Neutrophil (primary cell): ENCODE results near the gene USH2A.

Experiments used
- H3K27ac ChIP-seq: fragments of 200-600 bp; sonication (generic); 2 replicates; pipeline ENCODE4 v1.5.1; 2016; ENCODE audit warnings: mild to moderate bottlenecking, moderate library complexity
- H3K27me3 ChIP-seq: fragments of 200-600 bp; sonication (generic); 2 replicates; pipeline ENCODE4 v1.6.0; 2016; ENCODE audit warnings: mild to moderate bottlenecking
- H3K36me3 ChIP-seq: fragments of 200-600 bp; sonication (generic); 2 replicates; pipeline ENCODE4 v1.5.1; 2017
- H3K4me1 ChIP-seq, 2 experiments: fragments of 200-600 bp in 1 of 2; sonication (generic) in 1 of 2; 1 replicate in 1 of 2; 2 replicates in 1 of 2; pipeline versions ENCODE4 v1.5.1 to v1.6.1; 2013 to 2016; ENCODE audit warnings: low read depth in 1 of 2, low read length in 1 of 2, mild to moderate bottlenecking in 1 of 2, moderate library complexity in 1 of 2; ENCODE audit not compliant: control insufficient read depth in 1 of 2, insufficient read depth in 1 of 2
- H3K4me3 ChIP-seq, 2 experiments: fragments of 200-600 bp in 1 of 2; sonication (generic) in 1 of 2; 1 replicate in 1 of 2; 2 replicates in 1 of 2; pipeline ENCODE4 v1.5.1; 2013 to 2016; ENCODE audit warnings: low read depth in 1 of 2, low read length in 1 of 2, mild to moderate bottlenecking in 1 of 2, moderate library complexity in 1 of 2
- H3K9me3 ChIP-seq: fragments of 200-600 bp; sonication (generic); 2 replicates; pipeline ENCODE4 v1.5.1; 2016
- TF ChIP-seq, protein P1 (sequence below): fragments of 200-600 bp; sonication (generic); IDR thresholded peaks from 2 replicates; pipeline ENCODE4 v1.5.1; 2016; ENCODE audit warnings: antibody characterized with exemption

USH2A gene

DNA sequence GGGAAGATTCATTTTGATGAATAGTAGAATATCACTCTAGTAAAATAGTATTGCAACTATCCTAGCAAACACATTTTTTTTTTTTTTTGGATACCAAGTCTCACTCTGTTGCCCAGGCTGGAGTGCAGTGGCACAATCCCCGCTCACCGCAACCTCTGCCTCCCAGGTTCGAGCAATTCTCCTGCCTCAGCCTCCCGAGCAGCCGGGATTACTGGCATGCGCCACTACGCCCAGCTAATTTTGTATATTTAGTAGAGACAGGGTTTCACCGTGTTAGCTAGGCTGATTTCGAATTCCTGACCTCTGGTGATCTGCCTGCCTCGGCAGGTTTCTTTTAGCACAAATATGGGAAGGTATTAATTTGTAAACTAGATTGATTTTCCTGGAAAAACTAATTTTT, 822.4 kb downstream of the USH2A start:
- no peaks in the 10 kb centered on the region for H3K4me1 ChIP-seq
- no peak overlapping the region for H3K4me3 ChIP-seq
- no peaks in the 10 kb centered on the region for H3K36me3 ChIP-seq
- H3K9me3 ChIP-seq = no peaks in the 10 kb centered on the region
- no peak overlapping the region for H3K27ac ChIP-seq
- TF ChIP-seq, protein P1, sequence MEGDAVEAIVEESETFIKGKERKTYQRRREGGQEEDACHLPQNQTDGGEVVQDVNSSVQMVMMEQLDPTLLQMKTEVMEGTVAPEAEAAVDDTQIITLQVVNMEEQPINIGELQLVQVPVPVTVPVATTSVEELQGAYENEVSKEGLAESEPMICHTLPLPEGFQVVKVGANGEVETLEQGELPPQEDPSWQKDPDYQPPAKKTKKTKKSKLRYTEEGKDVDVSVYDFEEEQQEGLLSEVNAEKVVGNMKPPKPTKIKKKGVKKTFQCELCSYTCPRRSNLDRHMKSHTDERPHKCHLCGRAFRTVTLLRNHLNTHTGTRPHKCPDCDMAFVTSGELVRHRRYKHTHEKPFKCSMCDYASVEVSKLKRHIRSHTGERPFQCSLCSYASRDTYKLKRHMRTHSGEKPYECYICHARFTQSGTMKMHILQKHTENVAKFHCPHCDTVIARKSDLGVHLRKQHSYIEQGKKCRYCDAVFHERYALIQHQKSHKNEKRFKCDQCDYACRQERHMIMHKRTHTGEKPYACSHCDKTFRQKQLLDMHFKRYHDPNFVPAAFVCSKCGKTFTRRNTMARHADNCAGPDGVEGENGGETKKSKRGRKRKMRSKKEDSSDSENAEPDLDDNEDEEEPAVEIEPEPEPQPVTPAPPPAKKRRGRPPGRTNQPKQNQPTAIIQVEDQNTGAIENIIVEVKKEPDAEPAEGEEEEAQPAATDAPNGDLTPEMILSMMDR = no peak
- H3K27me3 ChIP-seq = no peaks in the 10 kb centered on the region

DNA sequence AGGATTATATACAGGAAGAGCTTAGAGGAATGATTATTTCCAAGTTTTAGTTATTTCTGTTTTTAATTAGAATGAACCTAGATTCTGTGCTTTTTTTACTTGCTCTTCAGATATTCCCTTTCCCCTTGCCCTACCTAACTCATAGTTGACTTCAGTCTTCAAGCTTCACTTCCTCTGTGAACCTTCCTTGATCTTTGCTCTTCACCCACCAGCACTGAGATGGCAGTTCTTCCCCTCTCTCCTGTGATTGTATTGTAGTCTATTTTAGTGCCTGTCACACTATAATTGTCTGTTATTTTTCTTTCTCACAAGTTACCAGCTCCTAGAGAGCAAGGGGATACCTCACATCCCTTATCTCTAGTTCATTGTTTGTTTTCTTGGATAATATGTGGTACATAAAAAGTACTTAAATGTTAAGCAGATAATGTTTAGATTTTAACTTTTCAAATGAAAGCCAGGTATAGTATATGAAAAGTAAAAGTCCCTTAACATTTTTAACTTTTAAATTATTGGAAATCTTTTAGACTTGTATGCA, 822.9 kb downstream of the USH2A start:
- Histone ChIP-seq H3K27ac (no peak overlapping the region), H3K36me3 (no peaks in the 10 kb centered on the region), H3K4me3 (no peak overlapping the region), H3K4me1 (no peaks in the 10 kb centered on the region), H3K9me3 (no peaks in the 10 kb centered on the region), H3K27me3 (no peaks in the 10 kb centered on the region)
- TF ChIP-seq, protein P1 = no peak

DNA sequence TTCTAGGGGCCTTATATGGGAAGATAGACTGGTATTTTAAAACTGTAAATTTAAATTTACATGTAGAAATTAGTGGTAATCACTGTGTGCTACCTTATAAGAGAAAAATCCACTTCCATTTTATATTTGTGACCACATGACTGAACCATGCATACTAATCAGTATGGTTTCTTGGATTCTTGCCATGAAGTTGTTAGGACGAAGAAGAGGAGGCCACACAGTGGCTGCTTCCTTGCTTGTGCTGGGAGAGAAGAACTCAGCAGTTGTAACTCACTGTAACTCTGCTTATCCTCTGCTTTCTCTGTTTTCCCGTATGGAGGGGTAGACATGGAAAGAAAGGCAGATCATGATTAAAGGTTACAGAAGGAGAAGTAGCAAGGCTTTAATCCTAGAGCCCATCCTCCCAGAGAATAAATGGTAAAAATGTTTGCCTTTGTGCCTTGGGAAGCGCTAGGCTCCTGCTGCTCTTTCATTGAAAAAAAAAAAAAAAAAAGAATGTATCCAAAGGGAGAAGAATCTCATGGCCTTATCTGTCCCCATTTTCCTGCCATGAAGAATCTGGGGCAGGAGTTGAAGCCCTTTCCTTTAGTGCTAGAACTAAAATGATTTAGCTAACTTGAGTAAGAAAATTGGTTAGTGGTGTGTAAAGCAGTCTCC, 823.7 kb downstream of the USH2A start:
- TF ChIP-seq, protein P1 = no peak
- Histone ChIP-seq H3K27ac (no peak overlapping the region), H3K27me3 (no peaks in the 10 kb centered on the region), H3K4me1 (no peaks in the 10 kb centered on the region), H3K36me3 (no peaks in the 10 kb centered on the region), H3K4me3 (no peak overlapping the region), H3K9me3 (no peaks in the 10 kb centered on the region)

DNA sequence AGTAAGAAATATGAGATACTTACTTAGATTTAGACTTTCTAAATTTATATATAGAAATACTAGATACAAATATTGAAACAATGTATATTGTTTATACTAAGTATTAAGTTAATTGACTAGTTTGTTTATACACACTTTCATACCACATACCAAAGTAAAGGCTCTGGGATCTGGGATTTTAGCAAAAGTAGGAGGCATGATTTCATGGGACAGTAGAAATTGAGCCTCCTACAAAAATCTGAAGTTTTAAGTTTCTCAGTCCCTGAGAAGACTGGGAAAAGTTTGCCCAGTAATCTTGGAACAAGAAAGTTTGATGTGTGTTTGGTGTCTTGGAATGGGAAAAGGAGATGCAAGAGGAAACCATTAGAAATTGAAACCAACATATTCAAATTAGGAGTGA, 825.3 kb downstream of the USH2A start:
- Histone ChIP-seq H3K27me3 (no peaks in the 10 kb centered on the region), H3K9me3 (no peaks in the 10 kb centered on the region), H3K4me1 (no peaks in the 10 kb centered on the region), H3K36me3 (no peaks in the 10 kb centered on the region), H3K27ac (no peak overlapping the region), H3K4me3 (no peak overlapping the region)
- TF ChIP-seq, protein P1 = no peak

DNA sequence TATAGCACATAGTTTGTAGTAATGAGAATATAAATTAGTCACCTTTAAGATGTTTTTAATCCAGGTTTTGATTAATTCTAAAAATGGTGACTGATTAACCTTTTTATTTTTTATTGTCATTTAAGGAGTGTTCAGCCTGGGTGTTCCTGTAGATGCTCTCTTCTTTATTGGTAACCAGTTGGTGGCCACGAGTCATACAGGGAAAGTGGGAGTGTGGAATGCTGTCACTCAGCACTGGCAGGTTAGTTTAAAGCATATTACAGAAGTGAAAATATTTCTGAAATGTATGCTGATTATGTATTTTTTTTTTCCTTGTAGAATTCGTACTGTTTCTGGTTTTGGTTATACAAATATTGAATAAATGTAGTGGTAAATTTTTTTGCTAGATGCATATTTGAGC, 828.0 kb downstream of the USH2A start:
- Histone ChIP-seq H3K27me3 (no peaks in the 10 kb centered on the region), H3K36me3 (no peaks in the 10 kb centered on the region), H3K9me3 (no peaks in the 10 kb centered on the region), H3K27ac (no peak overlapping the region), H3K4me3 (no peak overlapping the region), H3K4me1 (no peaks in the 10 kb centered on the region)
- TF ChIP-seq, protein P1 = no peak
